ENCODE data around the gene LRIT2. TPM values are rescaled to one million over a fixed set of nuclear protein-coding genes. Genes with fewer than 3 reads are reported as not detected.

Gene LRIT2
- total RNA-seq, 2 donors from 2014 or later, result not detected

DNA sequence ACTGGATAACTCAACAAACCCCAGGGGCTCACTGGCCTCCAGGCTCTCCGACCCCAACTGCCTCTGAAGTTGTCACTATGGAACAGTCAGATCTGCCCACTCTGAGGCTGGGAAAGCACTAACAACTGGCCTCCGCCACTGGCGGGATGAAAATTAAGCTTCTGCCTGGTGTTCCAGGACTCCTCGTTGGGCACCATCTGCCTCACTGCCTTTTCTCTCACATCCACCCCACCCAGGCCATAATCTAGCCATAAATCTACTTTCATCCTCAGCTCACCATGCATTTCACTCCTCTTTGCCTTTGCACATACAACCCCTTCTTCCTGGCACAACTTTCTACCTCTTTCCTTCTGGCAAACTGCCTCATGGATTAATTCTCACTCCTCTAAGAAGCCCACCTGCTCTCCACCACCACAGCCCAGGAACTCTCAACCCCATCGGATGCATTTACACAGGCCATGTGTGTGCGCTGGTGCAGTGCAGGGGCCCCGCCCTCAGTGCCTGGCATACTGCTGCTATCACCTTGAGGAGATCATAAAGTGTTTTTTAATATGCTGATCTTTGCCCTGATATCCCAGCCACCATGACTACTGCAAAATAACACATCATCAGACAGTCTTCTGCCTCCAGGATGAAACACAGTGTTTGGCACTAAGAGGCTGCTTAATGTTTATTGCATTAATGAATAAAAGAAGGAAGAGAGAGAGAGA is 27.0 kb downstream of the LRIT2 start:
- Histone ChIP-seq H3K27me3 (replicated peaks; ENCODE audit: insufficient read depth) (peaks cover 5% of the 10 kb centered on the region), H3K36me3 (no peaks in the 10 kb centered on the region), H3K4me3 (no peak overlapping the region), H3K27ac (no peak overlapping the region), H3K9me3 (no peaks in the 10 kb centered on the region), H3K4me1 (replicated peaks) (no peaks in the 10 kb centered on the region)
- no peak for DNase-seq (ENCODE audit: low spot score)
- TF ChIP-seq CTCF (IDR thresholded peaks at IDR 0.05) (no peak), POLR2AphosphoS5 (IDR thresholded peaks at IDR 0.05) (no peak), POLR2A (IDR thresholded peaks at IDR 0.05) (no peak)
- WGBS, result 69% methylated on average over 7 of the region's 7 CpGs
- intact Hi-C loops (cut with DNase I), result no loop called here

- 70% methylated on average over 5 of the region's 5 CpGs for WGBS
- intact Hi-C loops (cut with DNase I), result no loop called here
- H3K27ac ChIP-seq, result no peak overlapping the region
- H3K9me3 ChIP-seq, result no peaks in the 10 kb centered on the region
- peaks cover 5% of the 10 kb centered on the region for H3K27me3 ChIP-seq (replicated peaks; ENCODE audit: insufficient read depth)
- no peaks in the 10 kb centered on the region for H3K4me1 ChIP-seq (replicated peaks)
- no peaks in the 10 kb centered on the region for H3K36me3 ChIP-seq
- no peak for TF ChIP-seq POLR2AphosphoS5 (IDR thresholded peaks at IDR 0.05)
- no peak for TF ChIP-seq CTCF (IDR thresholded peaks at IDR 0.05)
- no peak for TF ChIP-seq POLR2A (IDR thresholded peaks at IDR 0.05)
- H3K4me3 ChIP-seq, result no peak overlapping the region
- DNase-seq (ENCODE audit: low spot score), result no peak
These were observed 27.7 kb downstream of the LRIT2 start for GRCh38 chr10:84197643-84198042.

- no peak for DNase-seq (ENCODE audit: low spot score)
- Histone ChIP-seq H3K36me3 (no peaks in the 10 kb centered on the region), H3K4me3 (no peak overlapping the region), H3K27ac (no peak overlapping the region), H3K27me3 (replicated peaks; ENCODE audit: insufficient read depth) (peaks cover 5% of the 10 kb centered on the region), H3K4me1 (replicated peaks) (no peaks in the 10 kb centered on the region), H3K9me3 (no peaks in the 10 kb centered on the region)
- no peak for TF ChIP-seq POLR2AphosphoS5 (IDR thresholded peaks at IDR 0.05)
- TF ChIP-seq POLR2A (IDR thresholded peaks at IDR 0.05), result no peak
- no peak for TF ChIP-seq CTCF (IDR thresholded peaks at IDR 0.05)
- WGBS, result 73% methylated on average over 5 of the region's 5 CpGs
- intact Hi-C loops (cut with DNase I), result no loop called here
These were observed 28.4 kb downstream of the LRIT2 start for GRCh38 chr10:84196941-84197340.

GRCh38 chr10:84196083-84196482 is 29.3 kb downstream of the LRIT2 start:
- no peak overlapping the region for H3K4me3 ChIP-seq
- TF ChIP-seq POLR2AphosphoS5 (IDR thresholded peaks at IDR 0.05), result no peak
- TF ChIP-seq POLR2A (IDR thresholded peaks at IDR 0.05), result no peak
- no peak for TF ChIP-seq CTCF (IDR thresholded peaks at IDR 0.05)
- no peaks in the 10 kb centered on the region for H3K9me3 ChIP-seq
- no peak overlapping the region for H3K27ac ChIP-seq
- no peak for DNase-seq (ENCODE audit: low spot score)
- H3K27me3 ChIP-seq (replicated peaks; ENCODE audit: insufficient read depth), result peaks cover 5% of the 10 kb centered on the region
- no peaks in the 10 kb centered on the region for H3K36me3 ChIP-seq
- 15% methylated on average over 4 of the region's 4 CpGs for WGBS
- H3K4me1 ChIP-seq (replicated peaks), result no peaks in the 10 kb centered on the region
- intact Hi-C loops (cut with DNase I), result no loop called here

Measured in prostate gland (tissue), 2 donors.